Peyer's patch (tissue), 4 donors: ENCODE data around the gene COL11A1.

Experiments used
- CTCF ChIP-seq, 6 experiments: fragments of 450-650 bp in 4 of 6; fragments of 200-600 bp in 2 of 6; sonication (generic) in 1 of 6; IDR thresholded peaks; one replicate each; pipeline ENCODE4 v1.5.1; 2017 to 2019; ENCODE audit warnings: antibody characterized with exemption in 6 of 6, mild to moderate bottlenecking in 3 of 6, moderate library complexity in 1 of 6
- POLR2A ChIP-seq, 2 donors: fragments of 450-650 bp; IDR thresholded peaks; one replicate each; pipeline ENCODE4 v1.5.1; 2017; ENCODE audit warnings: antibody characterized with exemption in 2 of 2, mild to moderate bottlenecking in 2 of 2, moderate library complexity in 2 of 2

- TF ChIP-seq CTCF (IDR thresholded peaks at IDR 0.05) (no peak), POLR2A (IDR thresholded peaks at IDR 0.05) (no peak)
These were observed 251.1 kb downstream of the COL11A1 start for GRCh38 chr1:102857251-102857650.
